Loucy (cell line): Measurements from ENCODE around the gene TCEANC.

ENCODE experiments used
- CTCF ChIP-seq: fragments of 200-600 bp; sonication (generic); conservative IDR thresholded peaks from 2 replicates; pipeline ENCODE4 v1.5.1; 2014; ENCODE audit warnings: mild to moderate bottlenecking, antibody characterized with exemption, low read length
- EZH2phosphoT487 ChIP-seq: fragments of 200-600 bp; IDR thresholded peaks from 2 replicates; pipeline ENCODE4 v1.6.1; 2018; ENCODE audit warnings: antibody characterized with exemption, mild to moderate bottlenecking, moderate library complexity, borderline replicate concordance

- no peak for TF ChIP-seq CTCF
- TF ChIP-seq EZH2phosphoT487, result no peak
These were observed 44.5 kb downstream of the TCEANC start for GRCh38 chrX:13697455-13697854.
